Smooth muscle cell (in vitro differentiated cells): ENCODE results near the gene CCR7. TPM values are rescaled to one million over a fixed set of nuclear protein-coding genes. Genes with fewer than 3 reads are reported as not detected.
A peak's percentile ranks its signal among the peaks of the same experiment; 100 is the strongest.

Source experiments
- DNase-seq: peaks from one replicate; lab custom pipeline; 2025; ENCODE audit not compliant: unreplicated experiment; lab: John Stamatoyannopoulos, UW
- H2AFZ ChIP-seq: fragments of 200-600 bp; sonication (generic); 2 replicates; pipeline ENCODE4 v1.6.0; 2016; ENCODE audit warnings: antibody characterized with exemption, low read depth, mild to moderate bottlenecking
- H3F3A ChIP-seq: fragments of 200-600 bp; sonication (generic); 2 replicates; pipeline ENCODE4 v1.6.0; 2017; ENCODE audit warnings: antibody characterized with exemption, low read depth
- H3K27ac ChIP-seq: fragments of 200-600 bp; sonication (generic); 2 replicates; pipeline ENCODE4 v1.5.1; 2016; ENCODE audit warnings: low read depth, mild to moderate bottlenecking
- H3K27me3 ChIP-seq: fragments of 200-600 bp; sonication (generic); 2 replicates; pipeline ENCODE4 v1.6.1; 2016; ENCODE audit warnings: low read depth, mild to moderate bottlenecking
- H3K36me3 ChIP-seq: fragments of 200-600 bp; sonication (generic); 2 replicates; pipeline ENCODE4 v1.5.1; 2016; ENCODE audit warnings: low read depth
- H3K4me1 ChIP-seq: fragments of 200-600 bp; sonication (generic); 2 replicates; pipeline ENCODE4 v1.5.1; 2016; ENCODE audit warnings: low read depth
- H3K4me2 ChIP-seq: fragments of 200-600 bp; sonication (generic); 2 replicates; pipeline ENCODE4 v1.6.0; 2016; ENCODE audit warnings: mild to moderate bottlenecking
- H3K4me3 ChIP-seq: fragments of 200-600 bp; sonication (generic); 2 replicates; pipeline ENCODE4 v1.5.1; 2016; ENCODE audit warnings: mild to moderate bottlenecking
- H3K79me2 ChIP-seq: fragments of 200-600 bp; sonication (generic); 2 replicates; pipeline ENCODE4 v1.6.0; 2016; ENCODE audit warnings: low read depth, mild to moderate bottlenecking
- H3K9ac ChIP-seq: fragments of 200-600 bp; sonication (generic); 2 replicates; pipeline ENCODE4 v1.6.0; 2016; ENCODE audit warnings: low read depth
- H3K9me3 ChIP-seq: fragments of 200-600 bp; sonication (generic); replicated peaks from 2 replicates; pipeline ENCODE4 v1.5.1; 2016; ENCODE audit warnings: low read depth
- H4K20me1 ChIP-seq: fragments of 200-600 bp; sonication (generic); 2 replicates; pipeline ENCODE4 v1.6.0; 2016; ENCODE audit warnings: low read depth
- CTCF ChIP-seq: fragments of 200-600 bp; sonication (generic); IDR thresholded peaks from 2 replicates; pipeline ENCODE4 v1.5.1; 2017; ENCODE audit warnings: borderline replicate concordance, mild to moderate bottlenecking, antibody characterized with exemption; ENCODE audit not compliant: insufficient read depth, poor library complexity, severe bottlenecking
- WGBS: methylation state at CpG from one replicate; pipeline ENCODE4 v1.1.7; 2016; ENCODE audit warnings: low lambda C conversion rate; 5-methylcytosine and 5-hydroxymethylcytosine counted together
- polyA plus RNA-seq: library from polyadenylated mRNA; unstranded; fragments of >200 nt; fragmentation: Nextera tagmentation; extraction: Ambion mirVana; gene quantifications from 2 replicates; pipeline ENCODE4 v1.2.1, GENCODE V29; 2016
- total RNA-seq: library from RNA; depleted of rRNA; stranded (reverse); fragments of >200 nt; gene quantifications from 2 replicates; pipeline ENCODE4 v1.2.3, GENCODE V29; 2014

The CCR7 gene
- total and polyA plus RNA-seq, 2 experiments from 2014 or later: not detected

GRCh38 chr17:40604327-40605080 is 39.2 kb upstream of the CCR7 start:
- DNase-seq: no peak
- H3K9me3 ChIP-seq: no peaks in the 10 kb centered on the region
- H3K36me3 ChIP-seq: no peaks in the 10 kb centered on the region
- H4K20me1 ChIP-seq: no peaks in the 10 kb centered on the region
- H2AFZ ChIP-seq: no peak overlapping the region
- no peak for TF ChIP-seq CTCF
- 92% methylated on average over 8 of the region's 8 CpGs for WGBS
- no peak overlapping the region for H3K4me3 ChIP-seq
- H3K4me1 ChIP-seq: no peaks in the 10 kb centered on the region
- no peaks in the 10 kb centered on the region for H3K27me3 ChIP-seq
- no peak overlapping the region for H3K27ac ChIP-seq
- no peak overlapping the region for H3K9ac ChIP-seq
- H3K4me2 ChIP-seq: no peak overlapping the region
- H3F3A ChIP-seq: peaks cover 3% of the 10 kb centered on the region
- H3K79me2 ChIP-seq: no peaks in the 10 kb centered on the region

- Histone ChIP-seq H3K27ac (no peak overlapping the region), H3K4me3 (no peak overlapping the region), H4K20me1 (no peaks in the 10 kb centered on the region), H3K4me2 (no peak overlapping the region), H3K4me1 (no peaks in the 10 kb centered on the region), H3K27me3 (no peaks in the 10 kb centered on the region), H3K9me3 (no peaks in the 10 kb centered on the region), H3K9ac (no peak overlapping the region), H3F3A (peaks cover 3% of the 10 kb centered on the region), H3K79me2 (no peaks in the 10 kb centered on the region), H3K36me3 (no peaks in the 10 kb centered on the region), H2AFZ (peak overlapping the region; percentile 86)
- WGBS: 49% methylated on average over 22 of the region's 22 CpGs
- no peak for TF ChIP-seq CTCF
- DNase-seq: peak; percentile 5
Observed at GRCh38 chr17:40602445-40603443, 37.5 kb upstream of the CCR7 start.

GRCh38 chr17:40600486-40601046 is 35.3 kb upstream of the CCR7 start:
- 77% methylated on average over 8 of the region's 8 CpGs for WGBS
- H3F3A ChIP-seq: peaks cover 3% of the 10 kb centered on the region
- DNase-seq: no peak
- H3K79me2 ChIP-seq: no peaks in the 10 kb centered on the region
- no peaks in the 10 kb centered on the region for H3K27me3 ChIP-seq
- H3K9me3 ChIP-seq: no peaks in the 10 kb centered on the region
- H3K4me1 ChIP-seq: no peaks in the 10 kb centered on the region
- H2AFZ ChIP-seq: no peak overlapping the region
- TF ChIP-seq CTCF: no peak
- H4K20me1 ChIP-seq: no peaks in the 10 kb centered on the region
- H3K9ac ChIP-seq: no peak overlapping the region
- no peak overlapping the region for H3K4me2 ChIP-seq
- H3K4me3 ChIP-seq: no peak overlapping the region
- H3K27ac ChIP-seq: no peak overlapping the region
- no peaks in the 10 kb centered on the region for H3K36me3 ChIP-seq
